ENCODE measurements around the gene CBX8. TPM values are rescaled to one million over a fixed set of nuclear protein-coding genes. Genes with fewer than 3 reads are reported as not detected.
"Not testable (repeated sequence)": the region's sequence is repeated elsewhere in the genome, so short reads cannot be mapped to it uniquely, and the experiment has no call there.

Gene CBX8
- total RNA-seq, 2 donors from 2014 or later = 4.0 to 6.5 TPM

DNA sequence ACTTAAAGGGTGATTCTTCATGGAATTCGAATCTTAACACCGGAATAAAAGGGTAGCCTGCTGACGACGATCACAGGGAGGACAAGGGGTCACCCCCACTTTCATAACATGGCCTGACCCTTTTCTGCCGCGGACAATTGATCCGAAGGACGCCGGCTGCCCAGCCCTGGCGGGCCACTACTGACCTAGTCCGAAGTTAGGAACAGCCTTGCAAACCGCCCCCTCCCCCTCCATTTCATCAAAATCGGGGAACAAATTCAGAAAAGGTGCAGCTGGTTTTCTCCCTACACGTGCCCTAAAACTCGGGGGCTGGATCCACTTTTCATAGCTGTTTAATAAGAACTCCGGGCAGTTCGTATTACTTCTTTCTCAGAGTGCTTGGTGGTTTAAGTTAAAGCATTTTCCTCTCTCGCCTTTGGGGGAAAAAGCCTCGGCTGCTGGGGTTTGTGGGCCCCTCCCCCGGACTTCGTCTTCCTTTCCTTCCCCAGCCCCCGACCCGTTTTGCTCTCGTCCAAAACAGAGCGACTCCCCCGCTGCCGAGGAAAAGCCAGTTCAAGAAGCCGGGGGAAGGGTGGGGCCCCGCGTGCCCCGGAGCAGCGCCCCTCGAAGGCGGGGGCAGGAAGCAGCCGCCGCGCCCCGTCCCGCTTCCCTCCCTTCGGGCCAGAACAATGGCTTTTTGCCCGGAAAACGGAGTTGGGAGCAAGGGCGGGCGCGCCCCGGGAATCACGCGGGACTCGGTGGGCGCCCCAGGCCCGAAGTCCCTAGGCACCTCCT lies 19.6 kb downstream of the CBX8 start:
- intact Hi-C loops (cut with DNase I, micrococcal nuclease) = no loop called here
- ATAC-seq = peak; percentile 38
- peak in 1 of 2 donors; percentile 55 for DNase-seq

- intact Hi-C loops (cut with DNase I, micrococcal nuclease) = no loop called here
- ATAC-seq (peak; percentile 22), DNase-seq (no peak)
Observed at GRCh38 chr17:79776376-79777119, 20.3 kb downstream of the CBX8 start.

GRCh38 chr17:79775632-79776031 lies 21.2 kb downstream of the CBX8 start:
- DNase-seq (no peak), ATAC-seq (no peak)
- intact Hi-C loops (cut with DNase I, micrococcal nuclease) = no loop called here

GRCh38 chr17:79774561-79774975 lies 22.3 kb downstream of the CBX8 start:
- DNase-seq (no peak), ATAC-seq (no peak)
- intact Hi-C loops (cut with DNase I, micrococcal nuclease) = no loop called here

- intact Hi-C loops (cut with DNase I, micrococcal nuclease); ATAC-seq; DNase-seq: not testable (repeated sequence)
Observed at GRCh38 chr17:79772726-79773125, 24.2 kb downstream of the CBX8 start.

DNA sequence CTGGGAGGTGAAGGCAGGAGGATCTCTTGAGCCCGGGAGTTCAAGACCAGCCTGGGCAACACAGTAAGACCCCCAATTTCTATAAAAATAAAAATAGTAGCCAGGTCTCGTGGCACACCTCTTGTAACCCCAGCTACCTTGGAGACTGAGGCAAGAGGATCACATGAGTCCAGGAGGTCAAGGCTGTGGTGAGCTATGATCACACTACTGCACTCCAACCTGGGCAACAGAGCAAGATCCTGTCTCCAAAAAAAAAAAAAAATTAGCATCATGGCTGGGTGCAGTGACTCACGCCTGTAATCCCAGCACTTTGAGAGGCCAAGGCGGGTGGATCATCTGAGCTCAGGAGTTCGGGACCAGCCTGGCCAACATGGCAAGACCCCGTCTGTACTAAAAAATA lies 25.6 kb downstream of the CBX8 start:
- intact Hi-C loops (cut with DNase I, micrococcal nuclease) = no loop called here
- DNase-seq (no peak), ATAC-seq (no peak)

DNA sequence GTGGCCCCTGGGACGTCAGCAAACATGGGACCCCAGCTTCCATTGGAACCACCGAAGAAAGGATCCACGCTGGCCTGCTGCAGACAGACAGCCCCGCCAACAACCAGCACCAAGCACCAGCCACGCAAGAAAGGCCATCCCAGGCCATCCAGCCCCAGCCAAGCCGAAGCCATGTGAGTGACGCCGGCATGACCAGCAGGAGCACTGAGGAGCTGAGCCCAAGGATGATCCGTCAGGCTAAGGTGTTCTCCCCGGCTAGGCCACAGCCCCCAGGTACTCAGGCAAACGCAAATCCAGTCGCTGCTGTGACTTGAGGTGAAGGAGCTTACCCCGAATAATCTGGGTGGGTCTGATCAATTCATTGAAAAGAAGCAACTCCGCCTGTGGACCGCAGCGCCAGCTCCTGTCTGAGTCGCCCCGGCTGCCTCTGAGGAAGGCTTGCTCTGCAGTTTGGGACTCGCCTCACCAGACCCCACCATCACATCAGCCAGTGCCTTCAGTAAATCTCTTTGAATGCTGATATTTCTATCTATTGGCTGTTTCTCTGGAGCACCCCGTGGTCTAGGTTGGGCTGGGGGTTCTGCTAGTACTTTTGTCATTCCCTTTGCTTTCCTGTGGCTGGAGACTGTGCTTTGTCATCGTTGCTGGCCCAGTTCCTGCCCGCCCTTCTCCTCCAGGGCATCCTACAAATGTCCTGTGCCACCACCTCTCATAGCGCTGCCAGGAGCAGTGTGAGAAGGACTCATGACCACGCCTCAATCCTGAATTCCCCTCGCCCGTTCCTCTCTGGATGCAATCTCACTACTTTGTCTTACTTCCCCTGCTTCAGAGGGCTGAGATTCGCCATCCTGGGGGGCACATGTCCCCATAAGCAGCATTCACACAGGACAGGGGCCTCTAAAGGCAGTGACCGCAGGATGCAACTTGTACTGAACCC lies 27.0 kb downstream of the CBX8 start:
- DNase-seq (no peak), ATAC-seq (no peak)
- intact Hi-C loops (cut with DNase I, micrococcal nuclease) = no loop called here

GRCh38 chr17:79765708-79766107 lies 31.2 kb downstream of the CBX8 start:
- no peak for ATAC-seq
- intact Hi-C loops (cut with DNase I, micrococcal nuclease) = no loop called here
- no peak for DNase-seq

- intact Hi-C loops (cut with DNase I, micrococcal nuclease) = no loop called here
- DNase-seq (no peak), ATAC-seq (no peak)
Observed at GRCh38 chr17:79761894-79762589, 34.8 kb downstream of the CBX8 start.

DNA sequence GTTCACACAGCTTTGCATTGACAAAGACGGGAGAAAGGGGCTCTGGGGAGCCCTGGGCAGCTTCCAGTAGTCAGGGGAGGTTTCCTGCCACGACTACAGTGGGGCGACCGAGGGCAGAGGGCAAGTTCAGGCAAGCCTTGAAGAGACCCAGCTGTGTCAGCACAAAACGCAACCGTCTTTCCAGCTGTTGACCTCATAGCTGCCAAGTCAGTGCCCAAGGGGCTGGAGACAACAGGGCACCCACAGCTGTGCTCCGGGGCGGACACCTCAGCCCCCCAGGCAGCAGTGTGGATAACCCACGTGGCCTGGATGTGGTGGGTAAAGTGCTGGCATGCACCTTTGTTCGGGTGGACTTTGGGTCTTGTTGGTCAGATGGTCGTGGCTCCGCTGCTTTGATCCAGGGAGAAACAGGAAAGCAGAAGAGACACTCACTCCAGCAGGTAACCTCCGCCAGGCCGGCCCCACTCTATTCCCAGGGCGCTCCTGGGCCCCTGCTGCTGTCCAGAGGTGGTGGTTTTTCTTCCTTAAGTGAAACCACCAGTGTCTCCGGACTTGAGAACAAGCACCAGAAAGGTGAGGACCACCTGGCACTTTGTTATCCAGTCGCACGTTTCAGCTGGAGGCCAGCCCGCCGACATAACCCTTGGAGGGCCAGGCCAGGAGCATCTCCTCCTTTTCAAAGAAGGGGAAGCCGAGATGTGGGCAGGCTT lies 36.5 kb downstream of the CBX8 start:
- no peak for ATAC-seq
- intact Hi-C loops (cut with DNase I, micrococcal nuclease) = no loop called here
- no peak for DNase-seq

GRCh38 chr17:79758271-79758670 lies 38.6 kb downstream of the CBX8 start:
- intact Hi-C loops (cut with DNase I, micrococcal nuclease) = no loop called here
- DNase-seq = no peak
- ATAC-seq = no peak

DNA sequence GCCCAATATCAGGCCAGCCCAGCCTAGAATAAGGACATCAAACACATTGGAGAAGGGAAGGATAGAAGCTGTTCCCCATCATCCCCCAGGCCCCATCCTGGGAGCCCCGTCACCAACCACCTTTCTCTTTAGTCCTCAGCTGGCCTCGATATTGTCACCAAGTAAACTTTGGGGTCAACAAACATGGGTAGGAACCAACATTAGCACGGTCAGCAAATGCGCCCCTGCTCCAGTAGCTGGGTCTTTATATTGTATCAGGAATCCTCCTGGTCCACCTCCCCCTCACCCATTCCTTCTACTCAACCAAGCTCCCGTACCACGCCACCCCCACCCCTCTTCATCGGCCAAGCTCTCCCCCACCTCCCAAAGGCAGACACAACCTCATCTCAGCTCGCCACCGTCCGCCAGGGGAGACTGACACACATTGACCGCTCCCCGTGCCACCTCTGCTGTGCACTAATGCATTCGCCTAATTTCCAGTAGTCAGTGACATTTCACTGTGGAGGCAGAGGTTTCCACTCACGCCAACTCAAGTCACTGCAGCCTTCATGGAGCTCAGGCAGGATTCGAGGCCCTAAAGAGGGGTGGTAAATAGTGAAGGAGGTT lies 39.6 kb downstream of the CBX8 start:
- intact Hi-C loops (cut with DNase I, micrococcal nuclease) = no loop called here
- no peak for ATAC-seq
- DNase-seq = no peak

- intact Hi-C loops (cut with DNase I, micrococcal nuclease) = no loop called here
- ATAC-seq (no peak), DNase-seq (no peak)
Observed at GRCh38 chr17:79755591-79755990, 41.3 kb downstream of the CBX8 start.

DNA sequence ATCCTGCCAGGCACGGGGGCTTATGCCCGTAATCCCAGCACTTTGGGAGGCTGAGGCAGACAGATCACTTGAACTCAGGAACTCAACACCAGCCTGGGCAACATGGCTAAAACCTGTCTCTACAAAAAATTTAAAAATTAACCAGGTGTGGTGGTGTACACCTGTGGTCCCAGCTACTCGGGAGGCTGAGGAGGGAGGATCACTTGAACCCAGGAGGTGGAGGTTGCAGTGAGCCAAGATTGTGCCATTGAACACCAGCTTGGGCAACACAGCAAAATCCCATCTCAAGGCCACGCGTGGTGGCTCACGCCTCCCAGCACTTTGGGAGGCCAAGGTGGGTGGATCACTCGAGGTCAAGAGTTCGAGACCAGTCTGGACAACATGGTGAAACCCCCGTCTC lies 42.0 kb downstream of the CBX8 start:
- intact Hi-C loops (cut with DNase I, micrococcal nuclease); ATAC-seq; DNase-seq: not testable (repeated sequence)

DNA sequence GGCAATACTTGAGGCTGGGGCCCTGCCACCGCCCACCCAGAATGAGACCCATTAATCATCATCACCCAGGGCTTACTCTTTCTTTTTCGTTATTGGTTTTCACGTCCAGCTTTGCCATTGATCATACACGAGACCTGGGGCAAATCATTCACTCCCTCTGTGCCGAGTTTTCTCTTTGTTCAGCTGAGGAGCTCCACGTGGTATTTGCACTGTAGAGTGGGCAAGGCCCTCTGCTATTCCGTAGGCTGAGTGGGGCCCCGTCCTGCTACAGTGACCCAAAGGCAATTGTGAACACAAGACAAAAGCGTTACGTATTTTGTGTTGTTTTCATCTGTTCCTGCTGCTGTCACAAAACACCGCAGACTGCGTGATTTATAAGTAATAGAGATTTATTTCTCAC lies 42.5 kb downstream of the CBX8 start:
- DNase-seq = no peak
- ATAC-seq = no peak
- intact Hi-C loops (cut with DNase I, micrococcal nuclease) = no loop called here

- ATAC-seq (no peak), DNase-seq (no peak)
- intact Hi-C loops (cut with DNase I, micrococcal nuclease) = no loop called here
Observed at GRCh38 chr17:79752175-79752574, 44.7 kb downstream of the CBX8 start.

DNA sequence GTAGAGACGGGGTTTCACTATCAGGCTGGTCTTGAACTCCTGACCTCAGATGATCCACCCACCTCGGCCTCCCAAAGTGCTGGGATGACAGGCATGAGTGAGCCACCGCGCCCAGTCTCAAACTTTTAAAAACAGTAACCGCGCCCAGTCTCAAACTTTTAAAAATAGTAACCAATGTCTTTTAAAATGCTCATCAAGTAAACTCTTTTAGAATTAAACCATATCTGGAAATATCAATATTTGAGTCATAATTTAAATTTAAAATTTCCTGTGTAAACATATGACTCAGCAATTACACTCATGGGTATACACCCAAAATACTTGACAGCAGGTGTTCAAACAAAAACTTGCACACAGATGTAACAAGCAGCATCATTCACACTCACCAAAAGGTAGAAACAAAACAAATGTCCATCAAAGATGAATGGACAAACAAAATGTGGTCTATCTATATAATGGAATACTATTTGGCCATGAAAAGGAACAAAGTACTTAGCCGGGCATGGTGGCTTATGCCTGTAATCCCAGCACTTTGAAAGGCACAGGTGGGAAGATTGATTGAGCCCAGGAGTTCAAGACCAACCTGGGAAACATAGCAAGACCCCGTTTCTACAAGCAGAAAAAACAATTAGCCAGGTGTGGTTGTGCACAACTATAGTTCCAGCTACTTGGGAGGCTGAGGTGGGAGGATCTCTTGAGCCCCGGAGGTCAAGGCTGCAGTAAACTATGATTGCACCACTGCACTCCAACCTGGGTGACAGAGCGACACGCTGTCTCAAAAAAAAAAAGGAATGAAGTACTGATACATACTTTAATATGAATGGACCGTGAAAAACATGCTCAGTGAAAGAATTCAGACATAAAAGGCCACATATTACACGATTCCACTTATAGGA lies 46.0 kb downstream of the CBX8 start:
- intact Hi-C loops (cut with DNase I, micrococcal nuclease) = no loop called here
- no peak for DNase-seq

More for the DNA sequence above, 46.0 kb downstream of the CBX8 start:
- no peak for ATAC-seq
